AG10803 (cell line): ENCODE results near the gene ADAMTS2.

Source experiments
- DNase-seq: peaks from one replicate; pipeline ENCODE4 v3.0.0; 2010; ENCODE audit warnings: low read depth
- H3K4me3 ChIP-seq: 2 replicates; pipeline ENCODE4 v1.5.1; 2011; ENCODE audit warnings: mild to moderate bottlenecking, low read length, control low read depth
- CTCF ChIP-seq: conservative IDR thresholded peaks from 2 replicates; pipeline ENCODE4 v1.5.1; 2011; ENCODE audit warnings: mild to moderate bottlenecking, low read length, control low read depth, inconsistent platforms

ADAMTS2 gene

GRCh38 chr5:179258001-179258921, 87.0 kb downstream of the ADAMTS2 start:
- H3K4me3 ChIP-seq = peak overlapping the region; percentile 40
- TF ChIP-seq CTCF = no peak
- no peak for DNase-seq

- TF ChIP-seq CTCF = no peak
- H3K4me3 ChIP-seq = peak overlapping the region; percentile 23
- DNase-seq = peak; percentile 79
Measured at GRCh38 chr5:179257176-179257682, 88.0 kb downstream of the ADAMTS2 start.

GRCh38 chr5:179256328-179257175, 88.7 kb downstream of the ADAMTS2 start:
- DNase-seq = peak; percentile 50
- peak overlapping the region; percentile 23 for H3K4me3 ChIP-seq
- no peak for TF ChIP-seq CTCF

- no peak for TF ChIP-seq CTCF
- H3K4me3 ChIP-seq = no peak overlapping the region
- DNase-seq = no peak
Measured at GRCh38 chr5:179255527-179256327, 89.5 kb downstream of the ADAMTS2 start.

- DNase-seq = no peak
- no peak overlapping the region for H3K4me3 ChIP-seq
- TF ChIP-seq CTCF = no peak
Measured at GRCh38 chr5:179254638-179255271, 90.5 kb downstream of the ADAMTS2 start.

GRCh38 chr5:179253730-179254129, 91.5 kb downstream of the ADAMTS2 start:
- no peak for DNase-seq
- H3K4me3 ChIP-seq = no peak overlapping the region
- TF ChIP-seq CTCF = no peak
